ENCODE results near the gene NFASC.

Gene NFASC

GRCh38 chr1:204959374-204959773 lies 88.7 kb downstream of the NFASC start:
- no peak for DNase-seq (ENCODE audit: low read depth, low spot score)
- TF ChIP-seq CTCF (IDR thresholded peaks at IDR 0.05; ENCODE audit: low read depth, low read length), result no peak
- H3K4me3 ChIP-seq (ENCODE audit: low read depth, low read length), result no peak overlapping the region
- in situ Hi-C loops (cut with HindIII; ENCODE audit: low sequenced_read_pairs), result no loop called here

DNA sequence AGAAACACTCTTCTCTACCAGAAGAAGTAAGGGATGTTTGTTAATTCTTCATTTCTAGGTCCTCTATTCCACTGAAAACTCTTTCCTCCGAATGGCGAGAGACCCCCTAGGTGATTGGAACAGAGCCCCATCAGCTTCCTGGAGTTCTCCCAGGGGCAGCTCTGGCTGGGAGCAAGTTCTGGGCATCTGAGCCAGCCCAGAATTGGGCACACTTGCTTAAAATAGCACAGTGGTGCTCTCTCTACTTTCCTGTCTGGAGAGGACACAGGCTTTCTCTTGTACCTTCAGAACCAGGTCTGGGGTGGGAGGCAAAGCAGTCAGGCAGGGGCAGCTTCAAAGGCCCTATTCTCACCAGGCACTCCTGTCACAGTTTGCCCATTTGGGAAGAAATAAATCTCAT lies 89.2 kb downstream of the NFASC start:
- in situ Hi-C loops (cut with HindIII; ENCODE audit: low sequenced_read_pairs), result no loop called here
- TF ChIP-seq CTCF (IDR thresholded peaks at IDR 0.05; ENCODE audit: low read depth, low read length), result no peak
- DNase-seq (ENCODE audit: low read depth, low spot score), result no peak
- H3K4me3 ChIP-seq (ENCODE audit: low read depth, low read length), result no peak overlapping the region

GRCh38 chr1:204960306-204961125 lies 89.9 kb downstream of the NFASC start:
- TF ChIP-seq CTCF (IDR thresholded peaks at IDR 0.05; ENCODE audit: low read depth, low read length), result no peak
- in situ Hi-C loops (cut with HindIII; ENCODE audit: low sequenced_read_pairs), result no loop called here
- H3K4me3 ChIP-seq (ENCODE audit: low read depth, low read length), result no peak overlapping the region
- DNase-seq (ENCODE audit: low read depth, low spot score), result no peak

- in situ Hi-C loops (cut with HindIII; ENCODE audit: low sequenced_read_pairs), result no loop called here
- DNase-seq (ENCODE audit: low read depth, low spot score), result no peak
Measured at GRCh38 chr1:204961765-204962419, 91.2 kb downstream of the NFASC start.

GRCh38 chr1:204962742-204963632 lies 92.3 kb downstream of the NFASC start:
- in situ Hi-C loops (cut with HindIII; ENCODE audit: low sequenced_read_pairs), result no loop called here
- DNase-seq (ENCODE audit: low read depth, low spot score), result no peak
- TF ChIP-seq CTCF (IDR thresholded peaks at IDR 0.05; ENCODE audit: low read depth, low read length), result no peak
- no peak overlapping the region for H3K4me3 ChIP-seq (ENCODE audit: low read depth, low read length)

More at GRCh38 chr1:204961765-204962419, 91.2 kb downstream of the NFASC start:
- no peak for TF ChIP-seq CTCF (IDR thresholded peaks at IDR 0.05; ENCODE audit: low read depth, low read length)
- no peak overlapping the region for H3K4me3 ChIP-seq (ENCODE audit: low read depth, low read length)

GRCh38 chr1:204967451-204967850 lies 96.8 kb downstream of the NFASC start:
- no peak for TF ChIP-seq CTCF (IDR thresholded peaks at IDR 0.05; ENCODE audit: low read depth, low read length)
- DNase-seq (ENCODE audit: low read depth, low spot score), result no peak
- in situ Hi-C loops (cut with HindIII; ENCODE audit: low sequenced_read_pairs), result no loop called here
- H3K4me3 ChIP-seq (ENCODE audit: low read depth, low read length), result no peak overlapping the region

Measured in astrocyte of the spinal cord (primary cell).